Measurements from ENCODE around the gene PSMA5.
"Not testable (repeated sequence)": the region's sequence is repeated elsewhere in the genome, so short reads cannot be mapped to it uniquely, and the experiment has no call there.

The PSMA5 gene

GRCh38 chr1:109426281-109427170 is at the start of gene PSMA5:
PSMA5 (minus strand) TSS chr1:109426448; CDS start chr1:109426330, 118 bp downstream.
- DNase-seq: peak; percentile 92

- no peak for DNase-seq
These were observed 49.0 kb upstream of the PSMA5 start for GRCh38 chr1:109475261-109475660.

- DNase-seq: no peak
These were observed 48.4 kb upstream of the PSMA5 start for GRCh38 chr1:109474697-109475096.

- not testable (repeated sequence) for DNase-seq
These were observed 47.2 kb upstream of the PSMA5 start for GRCh38 chr1:109473284-109474057.

- DNase-seq: no peak
These were observed 46.5 kb upstream of the PSMA5 start for GRCh38 chr1:109472779-109473178.

GRCh38 chr1:109470245-109470644 is 44.0 kb upstream of the PSMA5 start:
- no peak for DNase-seq

GRCh38 chr1:109468903-109469302 is 42.7 kb upstream of the PSMA5 start:
- DNase-seq: no peak

GRCh38 chr1:109468061-109468460 is 41.8 kb upstream of the PSMA5 start:
- DNase-seq: no peak

- no peak for DNase-seq
These were observed 41.1 kb upstream of the PSMA5 start for GRCh38 chr1:109467301-109467777.

- no peak for DNase-seq
These were observed 40.4 kb upstream of the PSMA5 start, which contains the start of gene SYPL2 for GRCh38 chr1:109466452-109467300. SYPL2 (plus strand) TSS chr1:109466546; CDS start chr1:109466844, 298 bp downstream.

- no peak for DNase-seq
These were observed 39.8 kb upstream of the PSMA5 start for GRCh38 chr1:109466125-109466451.

- DNase-seq: no peak
These were observed 31.6 kb upstream of the PSMA5 start for GRCh38 chr1:109457819-109458218.

GRCh38 chr1:109454497-109455133 is 28.4 kb upstream of the PSMA5 start:
- DNase-seq: no peak

- DNase-seq: no peak
These were observed 21.3 kb upstream of the PSMA5 start for GRCh38 chr1:109447524-109447923.

GRCh38 chr1:109445949-109446695 is 19.9 kb upstream of the PSMA5 start:
- not testable (repeated sequence) for DNase-seq

GRCh38 chr1:109444346-109444745 is 18.1 kb upstream of the PSMA5 start:
- DNase-seq: no peak

- no peak for DNase-seq
These were observed 17.2 kb upstream of the PSMA5 start for GRCh38 chr1:109443476-109443875.

GRCh38 chr1:109441069-109441468 is 14.8 kb upstream of the PSMA5 start:
- DNase-seq: no peak

GRCh38 chr1:109438798-109439297 is 12.6 kb upstream of the PSMA5 start:
- DNase-seq: no peak

- DNase-seq: no peak
These were observed 8.2 kb upstream of the PSMA5 start for GRCh38 chr1:109434484-109434883.

- DNase-seq: no peak
These were observed 7.1 kb upstream of the PSMA5 start for GRCh38 chr1:109433322-109433721.

Data from activated CD8-positive, alpha-beta memory T cell treated with anti-CD3 and anti-CD28 coated beads for 24 hours (primary cell).